ENCODE results near the gene KLHL20. TPM values are rescaled to one million over a fixed set of nuclear protein-coding genes. Genes with fewer than 3 reads are reported as not detected.
"Not testable (repeated sequence)": the region's sequence is repeated elsewhere in the genome, so short reads cannot be mapped to it uniquely, and the experiment has no call there.

KLHL20 gene
- total and polyA plus RNA-seq, 8 donors: 2.6 to 30.7 (median 9.4) TPM

- Histone ChIP-seq H3K4me3 (peak overlapping the region; percentile 63 to 84 (median 74)), H3K9me3 (no peaks in the 10 kb centered on the region), H3K27me3 (peaks cover 0 to 22% (median 8%) of the 10 kb centered on the region in 3 donors), H3K36me3 (peaks cover 0 to 10% (median 2%) of the 10 kb centered on the region in 4 donors), H3K4me1 (peaks cover 4 to 33% (median 23%) of the 10 kb centered on the region in 4 donors), H3K27ac (peak overlapping the region; percentile 83 to 94 (median 94))
- no peak for TF ChIP-seq POLR2A (IDR thresholded peaks at IDR 0.05)
- intact Hi-C loops (cut with DNase I; ENCODE audit: low total_unique reads): loop anchor here (10.0 kb wide), 1 partner anchor 281 kb away; no protein-coding TSS in a partner anchor
- 0 to 1% (median 0%) methylated on average over 8 of the region's 8 CpGs for WGBS, 5 donors
- DNase-seq: no peak
Measured at GRCh38 chr1:173715538-173715844, 710 bp downstream of the KLHL20 start.

GRCh38 chr1:173717238-173717637, 2.5 kb downstream of the KLHL20 start:
- no peak overlapping the region for H3K4me3 ChIP-seq
- peaks cover 0 to 20% (median 13%) of the 10 kb centered on the region in 4 donors for H3K36me3 ChIP-seq
- H3K27ac ChIP-seq: no peak overlapping the region
- peaks cover 4 to 33% (median 23%) of the 10 kb centered on the region in 4 donors for H3K4me1 ChIP-seq
- H3K27me3 ChIP-seq: peaks cover 0 to 5% (median 0%) of the 10 kb centered on the region in 3 donors
- DNase-seq: peak in 1 of 2 donors; percentile 21
- intact Hi-C loops (cut with DNase I; ENCODE audit: low total_unique reads): loop anchor here (10.0 kb wide), 1 partner anchor 282 kb away; no protein-coding TSS in a partner anchor
- no peak for TF ChIP-seq POLR2AphosphoS5 (IDR thresholded peaks at IDR 0.05)
- TF ChIP-seq POLR2A (IDR thresholded peaks at IDR 0.05): no peak
- no peak for TF ChIP-seq CTCF (IDR thresholded peaks at IDR 0.05)
- TF ChIP-seq EP300 (IDR thresholded peaks at IDR 0.05): no peak
- WGBS, 5 donors: 53 to 71% (median 61%) methylated on average over 2 of the region's 2 CpGs
- no peaks in the 10 kb centered on the region for H3K9me3 ChIP-seq

- H3K27me3 ChIP-seq; intact Hi-C loops (cut with DNase I; ENCODE audit: low total_unique reads); H3K4me1 ChIP-seq; DNase-seq; H3K9me3 ChIP-seq; H3K4me3 ChIP-seq; H3K27ac ChIP-seq: not testable (repeated sequence)
- WGBS, 5 donors: 83 to 100% (median 91%) methylated on average over 1 of the region's 1 CpG
- peaks cover 17 to 42% (median 41%) of the 10 kb centered on the region in 4 donors for H3K36me3 ChIP-seq
Measured at GRCh38 chr1:173731331-173731730, 16.6 kb downstream of the KLHL20 start.

- Histone ChIP-seq H3K27me3 (no peaks in the 10 kb centered on the region), H3K4me3 (no peak overlapping the region), H3K27ac (no peak overlapping the region), H3K4me1 (no peaks in the 10 kb centered on the region), H3K36me3 (peaks cover 15 to 56% (median 44%) of the 10 kb centered on the region in 4 donors), H3K9me3 (peaks cover 0 to 13% (median 0%) of the 10 kb centered on the region in 4 donors)
- no peak for DNase-seq
- 78 to 93% (median 90%) methylated on average over 9 of the region's 9 CpGs for WGBS, 5 donors
- TF ChIP-seq POLR2AphosphoS5 (IDR thresholded peaks at IDR 0.05) (no peak), POLR2A (IDR thresholded peaks at IDR 0.05) (no peak), EP300 (IDR thresholded peaks at IDR 0.05) (no peak), CTCF (IDR thresholded peaks at IDR 0.05) (no peak)
- intact Hi-C loops (cut with DNase I; ENCODE audit: low total_unique reads): no loop called here
Measured at GRCh38 chr1:173733912-173734311, 19.1 kb downstream of the KLHL20 start.

- H3K36me3 ChIP-seq: peaks cover 15 to 60% (median 53%) of the 10 kb centered on the region in 4 donors
- H3K27ac ChIP-seq; intact Hi-C loops (cut with DNase I; ENCODE audit: low total_unique reads); H3K27me3 ChIP-seq; H3K4me1 ChIP-seq; H3K4me3 ChIP-seq; DNase-seq: not testable (repeated sequence)
- peaks cover 0 to 13% (median 0%) of the 10 kb centered on the region in 4 donors for H3K9me3 ChIP-seq
- 93 to 100% (median 96%) methylated on average over 2 of the region's 2 CpGs for WGBS, 5 donors
Measured at GRCh38 chr1:173736104-173736503, 21.3 kb downstream of the KLHL20 start.

- TF ChIP-seq EP300 (IDR thresholded peaks at IDR 0.05) (no peak), POLR2AphosphoS5 (IDR thresholded peaks at IDR 0.05) (no peak), POLR2A (IDR thresholded peaks at IDR 0.05) (no peak), CTCF (IDR thresholded peaks at IDR 0.05) (no peak)
- no peak overlapping the region for H3K4me3 ChIP-seq
- 93 to 97% (median 96%) methylated on average over 10 of the region's 10 CpGs for WGBS, 5 donors
- H3K36me3 ChIP-seq: peaks cover 4 to 36% (median 30%) of the 10 kb centered on the region in 4 donors
- H3K27me3 ChIP-seq: no peaks in the 10 kb centered on the region
- no peak for DNase-seq
- H3K9me3 ChIP-seq: no peaks in the 10 kb centered on the region
- intact Hi-C loops (cut with DNase I; ENCODE audit: low total_unique reads): no loop called here
- no peaks in the 10 kb centered on the region for H3K4me1 ChIP-seq
- no peak overlapping the region for H3K27ac ChIP-seq
Measured at GRCh38 chr1:173742203-173742886, 27.6 kb downstream of the KLHL20 start.
